ENCODE results near the gene CIDEC. TPM values are rescaled to one million over a fixed set of nuclear protein-coding genes. Genes with fewer than 3 reads are reported as not detected.

The CIDEC gene
- polyA plus RNA-seq, 1 experiment: 0.09 TPM

GRCh38 chr3:9914011-9914410 is 34.0 kb upstream of the CIDEC start:
- ChIA-PET CTCF (interaction anchor here (0.6 to 2.8 kb wide), 5 partner anchors 8 to 1260 kb away, joined by 3 to 10 read pairs (median 3); partner anchors contain the start of genes IL17RE and RPUSD3), POLR2A (no interaction called here)
- Histone ChIP-seq H3K4me3 (ENCODE audit: low read depth, low read length) (no peak overlapping the region), H3K27me3 (ENCODE audit: control insufficient read depth, insufficient read depth, low read length) (no peaks in the 10 kb centered on the region), H3K36me3 (ENCODE audit: control insufficient read depth, insufficient read depth, low read length) (no peaks in the 10 kb centered on the region)
- no peak for TF ChIP-seq CTCF (IDR thresholded peaks at IDR 0.05; ENCODE audit: insufficient read depth, low read depth, low read length)
- DNase-seq (ENCODE audit: low read depth): no peak

GRCh38 chr3:9913601-9914000 is 33.5 kb upstream of the CIDEC start:
- ChIA-PET POLR2A (no interaction called here), CTCF (interaction anchor here (1.5 to 2.8 kb wide), 3 partner anchors 8 to 70 kb away, joined by 3 to 10 read pairs (median 4); partner anchors contain the start of gene RPUSD3)
- H3K4me3 ChIP-seq (ENCODE audit: low read depth, low read length): no peak overlapping the region

GRCh38 chr3:9912294-9912935 is 32.4 kb upstream of the CIDEC start:
- no peaks in the 10 kb centered on the region for H3K36me3 ChIP-seq (ENCODE audit: control insufficient read depth, insufficient read depth, low read length)
- no peaks in the 10 kb centered on the region for H3K27me3 ChIP-seq (ENCODE audit: control insufficient read depth, insufficient read depth, low read length)
- no peak for DNase-seq (ENCODE audit: low read depth)
- ChIA-PET POLR2A (interaction anchor here (0.7 kb wide), 1 partner anchor 1792 kb away, joined by 3 read pairs; no protein-coding TSS in a partner anchor), CTCF (interaction anchor here (1.2 to 1.4 kb wide), 3 partner anchors 10 to 28 kb away, joined by 4 to 9 read pairs (median 5); partner anchors contain the start of genes CRELD1 and IL17RE)
- no peak overlapping the region for H3K4me3 ChIP-seq (ENCODE audit: low read depth, low read length)
- TF ChIP-seq CTCF (IDR thresholded peaks at IDR 0.05; ENCODE audit: insufficient read depth, low read depth, low read length): no peak

More at GRCh38 chr3:9913601-9914000, 33.5 kb upstream of the CIDEC start:
- H3K27me3 ChIP-seq (ENCODE audit: control insufficient read depth, insufficient read depth, low read length): no peaks in the 10 kb centered on the region
- no peak for TF ChIP-seq CTCF (IDR thresholded peaks at IDR 0.05; ENCODE audit: insufficient read depth, low read depth, low read length)
- H3K36me3 ChIP-seq (ENCODE audit: control insufficient read depth, insufficient read depth, low read length): no peaks in the 10 kb centered on the region
- no peak for DNase-seq (ENCODE audit: low read depth)

GRCh38 chr3:9911863-9912262 is 31.8 kb upstream of the CIDEC start:
- TF ChIP-seq CTCF (IDR thresholded peaks at IDR 0.05; ENCODE audit: insufficient read depth, low read depth, low read length): no peak
- no peaks in the 10 kb centered on the region for H3K27me3 ChIP-seq (ENCODE audit: control insufficient read depth, insufficient read depth, low read length)
- ChIA-PET CTCF (interaction anchor here (1.4 kb wide), 1 partner anchor 9 kb away, joined by 9 read pairs; the partner anchor contains the start of gene IL17RE), POLR2A (interaction anchor here (0.7 kb wide), 1 partner anchor 1793 kb away, joined by 3 read pairs; no protein-coding TSS in a partner anchor)
- peaks cover under 1% of the 10 kb centered on the region; the same call in 1 of the 2 replicates for H3K36me3 ChIP-seq (ENCODE audit: control insufficient read depth, insufficient read depth, low read length)
- DNase-seq (ENCODE audit: low read depth): no peak
- H3K4me3 ChIP-seq (ENCODE audit: low read depth, low read length): no peak overlapping the region

GRCh38 chr3:9909221-9910013 is 29.4 kb upstream of the CIDEC start:
- TF ChIP-seq CTCF (IDR thresholded peaks at IDR 0.05; ENCODE audit: insufficient read depth, low read depth, low read length): no peak
- DNase-seq (ENCODE audit: low read depth): no peak
- POLR2A ChIA-PET: no interaction called here
- H3K27me3 ChIP-seq (ENCODE audit: control insufficient read depth, insufficient read depth, low read length): no peaks in the 10 kb centered on the region
- H3K4me3 ChIP-seq (ENCODE audit: low read depth, low read length): no peak overlapping the region
- CTCF ChIA-PET: no interaction called here
- H3K36me3 ChIP-seq (ENCODE audit: control insufficient read depth, insufficient read depth, low read length): peaks cover 3% of the 10 kb centered on the region; the same call in 1 of the 2 replicates

Measured in BJ (cell line).